ENCODE measurements around the gene DHX40. TPM values are rescaled to one million over a fixed set of nuclear protein-coding genes. Genes with fewer than 3 reads are reported as not detected.

Gene DHX40
- total RNA-seq, 1 experiment from 2014 or later, result 22.9 TPM

GRCh38 chr17:59647288-59647687 lies 81.9 kb downstream of the DHX40 start:
- Histone ChIP-seq H3K4me1 (ENCODE audit: insufficient read depth, low read length, poor library complexity, severe bottlenecking) (peaks cover 10% of the 10 kb centered on the region), H3K36me3 (ENCODE audit: insufficient read depth, low read length, poor library complexity, severe bottlenecking) (peaks cover 78% of the 10 kb centered on the region), H3K9me3 (ENCODE audit: low read depth, low read length, poor library complexity, severe bottlenecking) (peaks cover 7% of the 10 kb centered on the region), H3K4me3 (ENCODE audit: low read depth, low read length, poor library complexity, severe bottlenecking) (no peak overlapping the region), H3K27ac (ENCODE audit: low read depth, low read length, poor library complexity, severe bottlenecking) (no peak overlapping the region), H3K27me3 (replicated peaks; ENCODE audit: insufficient read depth, low read depth, low read length, poor library complexity) (no peaks in the 10 kb centered on the region)
- TF ChIP-seq EZH2 (IDR thresholded peaks at IDR 0.05; ENCODE audit: borderline replicate concordance, low read depth, low read length, poor library complexity, severe bottlenecking) (no peak), CTCF (conservative IDR thresholded peaks at IDR 0.05; ENCODE audit: low read depth, low read length) (no peak)
- ChIA-PET POLR2A (ENCODE audit: low non-redundant PET) (no interaction called here), CTCF (no interaction called here)
- DNase-seq (ENCODE audit: low spot score), result no peak
- intact Hi-C loops (cut with micrococcal nuclease; ENCODE audit: unreplicated experiment), result no loop called here
- no TSS peak for BruUV-seq (replicated peaks)

DNA sequence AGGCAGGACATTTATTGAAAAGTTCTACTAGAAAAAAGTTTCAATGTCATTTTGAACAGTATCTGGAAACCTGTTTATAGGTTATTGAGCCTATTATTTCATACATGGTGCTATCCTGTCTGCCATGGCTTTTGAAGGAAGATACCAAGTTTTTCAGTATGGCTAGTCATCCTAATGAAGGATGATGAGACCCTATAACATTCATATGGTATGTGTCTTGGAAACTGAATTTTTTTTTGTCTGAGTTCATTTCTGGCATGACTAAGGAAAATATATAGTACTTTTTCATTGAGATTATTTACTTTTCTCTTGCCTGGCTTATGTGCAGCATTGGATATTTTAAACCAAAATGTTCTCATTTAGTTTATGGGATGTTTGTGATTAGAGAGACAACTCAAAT lies 84.5 kb downstream of the DHX40 start:
- Histone ChIP-seq H3K9me3 (ENCODE audit: low read depth, low read length, poor library complexity, severe bottlenecking) (peaks cover 12% of the 10 kb centered on the region), H3K27ac (ENCODE audit: low read depth, low read length, poor library complexity, severe bottlenecking) (no peak overlapping the region), H3K27me3 (replicated peaks; ENCODE audit: insufficient read depth, low read depth, low read length, poor library complexity) (no peaks in the 10 kb centered on the region), H3K36me3 (ENCODE audit: insufficient read depth, low read length, poor library complexity, severe bottlenecking) (peaks cover 83% of the 10 kb centered on the region), H3K4me1 (ENCODE audit: insufficient read depth, low read length, poor library complexity, severe bottlenecking) (no peaks in the 10 kb centered on the region), H3K4me3 (ENCODE audit: low read depth, low read length, poor library complexity, severe bottlenecking) (no peak overlapping the region)
- POLR2A ChIA-PET (ENCODE audit: low non-redundant PET), result no interaction called here
- DNase-seq (ENCODE audit: low spot score), result no peak
- TF ChIP-seq EZH2 (IDR thresholded peaks at IDR 0.05; ENCODE audit: borderline replicate concordance, low read depth, low read length, poor library complexity, severe bottlenecking), result no peak
- no peak for TF ChIP-seq CTCF (conservative IDR thresholded peaks at IDR 0.05; ENCODE audit: low read depth, low read length)
- CTCF ChIA-PET, result no interaction called here
- BruUV-seq (replicated peaks), result no TSS peak
- intact Hi-C loops (cut with micrococcal nuclease; ENCODE audit: unreplicated experiment), result no loop called here

GRCh38 chr17:59650642-59651041 lies 85.2 kb downstream of the DHX40 start:
- DNase-seq (ENCODE audit: low spot score), result no peak
- H3K4me3 ChIP-seq (ENCODE audit: low read depth, low read length, poor library complexity, severe bottlenecking), result no peak overlapping the region
- peaks cover 83% of the 10 kb centered on the region for H3K36me3 ChIP-seq (ENCODE audit: insufficient read depth, low read length, poor library complexity, severe bottlenecking)
- peaks cover 12% of the 10 kb centered on the region for H3K9me3 ChIP-seq (ENCODE audit: low read depth, low read length, poor library complexity, severe bottlenecking)
- POLR2A ChIA-PET (ENCODE audit: low non-redundant PET), result no interaction called here
- no peak for TF ChIP-seq CTCF (conservative IDR thresholded peaks at IDR 0.05; ENCODE audit: low read depth, low read length)
- TF ChIP-seq EZH2 (IDR thresholded peaks at IDR 0.05; ENCODE audit: borderline replicate concordance, low read depth, low read length, poor library complexity, severe bottlenecking), result no peak
- H3K27me3 ChIP-seq (replicated peaks; ENCODE audit: insufficient read depth, low read depth, low read length, poor library complexity), result no peaks in the 10 kb centered on the region
- H3K27ac ChIP-seq (ENCODE audit: low read depth, low read length, poor library complexity, severe bottlenecking), result no peak overlapping the region
- intact Hi-C loops (cut with micrococcal nuclease; ENCODE audit: unreplicated experiment), result no loop called here
- no peaks in the 10 kb centered on the region for H3K4me1 ChIP-seq (ENCODE audit: insufficient read depth, low read length, poor library complexity, severe bottlenecking)
- BruUV-seq (replicated peaks), result no TSS peak
- CTCF ChIA-PET, result no interaction called here

Measured in A673 (cell line).